C4-2B (cell line): ENCODE results near the gene SUV39H1.

ENCODE experiments used
- ZFX ChIP-seq: fragments of 450-650 bp; IDR thresholded peaks from 2 replicates; pipeline ENCODE4 v1.6.1; 2017
- TF ChIP-seq, protein P1 (sequence below): fragments of 450-650 bp; conservative IDR thresholded peaks from 2 replicates; pipeline ENCODE4 v1.5.1; 2017; ENCODE audit warnings: mild to moderate bottlenecking

DNA sequence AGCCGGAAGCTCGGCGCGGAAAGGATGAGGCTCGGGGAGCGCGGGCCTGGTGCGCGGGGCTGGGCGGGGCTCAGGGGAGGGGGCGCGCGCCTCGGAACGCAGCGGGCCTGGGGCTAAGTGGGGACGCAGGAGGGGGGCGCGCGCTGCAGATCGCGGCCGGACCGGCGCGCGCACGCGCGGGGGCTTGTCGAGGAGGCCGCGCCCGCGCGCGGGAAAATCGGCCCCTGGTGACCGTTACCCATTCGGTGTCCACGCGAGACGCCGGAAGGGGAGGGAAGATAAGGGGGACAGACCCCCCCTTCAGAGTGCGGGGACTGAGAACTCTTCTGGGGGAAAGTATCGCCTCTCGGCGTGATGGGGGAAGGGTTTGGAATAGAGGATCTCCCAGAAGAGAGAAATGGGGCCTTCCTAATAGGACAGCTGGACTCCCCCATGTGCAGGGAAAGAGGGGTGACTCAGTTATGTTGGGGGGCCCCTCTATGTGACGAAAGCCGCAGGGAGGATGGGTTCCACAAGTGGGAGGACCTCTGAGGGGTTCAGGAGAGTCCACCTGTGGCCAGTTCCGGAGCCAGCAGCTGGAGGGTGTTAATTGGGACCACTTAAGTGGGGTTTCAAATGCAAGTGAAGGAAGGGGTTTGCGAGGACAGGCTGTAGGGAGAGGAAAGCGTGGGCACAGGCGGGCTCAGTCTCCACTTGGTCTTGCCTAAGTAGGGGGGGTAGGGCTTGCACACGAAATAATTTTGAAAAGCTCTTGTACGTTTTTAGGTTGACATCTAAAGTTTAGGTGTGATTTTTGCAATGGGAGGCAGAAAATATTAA is 584 bp downstream of the SUV39H1 start:
- TF ChIP-seq, protein P1, sequence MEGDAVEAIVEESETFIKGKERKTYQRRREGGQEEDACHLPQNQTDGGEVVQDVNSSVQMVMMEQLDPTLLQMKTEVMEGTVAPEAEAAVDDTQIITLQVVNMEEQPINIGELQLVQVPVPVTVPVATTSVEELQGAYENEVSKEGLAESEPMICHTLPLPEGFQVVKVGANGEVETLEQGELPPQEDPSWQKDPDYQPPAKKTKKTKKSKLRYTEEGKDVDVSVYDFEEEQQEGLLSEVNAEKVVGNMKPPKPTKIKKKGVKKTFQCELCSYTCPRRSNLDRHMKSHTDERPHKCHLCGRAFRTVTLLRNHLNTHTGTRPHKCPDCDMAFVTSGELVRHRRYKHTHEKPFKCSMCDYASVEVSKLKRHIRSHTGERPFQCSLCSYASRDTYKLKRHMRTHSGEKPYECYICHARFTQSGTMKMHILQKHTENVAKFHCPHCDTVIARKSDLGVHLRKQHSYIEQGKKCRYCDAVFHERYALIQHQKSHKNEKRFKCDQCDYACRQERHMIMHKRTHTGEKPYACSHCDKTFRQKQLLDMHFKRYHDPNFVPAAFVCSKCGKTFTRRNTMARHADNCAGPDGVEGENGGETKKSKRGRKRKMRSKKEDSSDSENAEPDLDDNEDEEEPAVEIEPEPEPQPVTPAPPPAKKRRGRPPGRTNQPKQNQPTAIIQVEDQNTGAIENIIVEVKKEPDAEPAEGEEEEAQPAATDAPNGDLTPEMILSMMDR, result no peak
- TF ChIP-seq ZFX, result peak; percentile 25; the same call in 1 of the 2 replicates
